ENCODE measurements around the gene UBE2U.

GRCh38 chr1:64182207-64182606 lies 21.2 kb upstream of the UBE2U start:
- TF ChIP-seq CTCF (IDR thresholded peaks at IDR 0.05 in 2 of 3, conservative IDR thresholded peaks at IDR 0.05 in 1 of 3; ENCODE audit: borderline replicate concordance in 1 of 3, insufficient read depth in 1 of 3, low read depth in 2 of 3, low read length in 2 of 3) (no peak), TCF7L2 (IDR thresholded peaks at IDR 0.05; ENCODE audit: borderline replicate concordance, extremely low read depth, insufficient read depth, insufficient read length) (no peak), EZH2 (IDR thresholded peaks at IDR 0.05) (no peak), RAD21 (IDR thresholded peaks at IDR 0.05; ENCODE audit: low read depth) (no peak), ZNF274 (IDR thresholded peaks at IDR 0.05; ENCODE audit: low read depth, low read length) (no peak), REST (IDR thresholded peaks at IDR 0.05; ENCODE audit: low read depth) (no peak), POLR2AphosphoS5 (IDR thresholded peaks at IDR 0.05; ENCODE audit: low read depth, low read length) (no peak), EZH2phosphoT487 (IDR thresholded peaks at IDR 0.05; ENCODE audit: borderline replicate concordance) (no peak), MAX (IDR thresholded peaks at IDR 0.05) (no peak), SP1 (IDR thresholded peaks at IDR 0.05; ENCODE audit: low read depth) (no peak), JUND (IDR thresholded peaks at IDR 0.05) (no peak), POLR2A (IDR thresholded peaks at IDR 0.05; ENCODE audit: borderline replicate concordance, extremely low read depth, insufficient read depth, insufficient read length) (no peak), ZFX (IDR thresholded peaks at IDR 0.05) (no peak), SRF (IDR thresholded peaks at IDR 0.05; ENCODE audit: low read depth) (no peak)
